Spinal cord (tissue), 10 donors: ENCODE data around the gene MAGED4. TPM values are rescaled to one million over a fixed set of nuclear protein-coding genes. Genes with fewer than 3 reads are reported as not detected.
"Not testable (repeated sequence)": the region's sequence is repeated elsewhere in the genome, so short reads cannot be mapped to it uniquely, and the experiment has no call there.

ENCODE experiments used
- DNase-seq, 6 donors: peaks; one replicate each; pipeline versions ENCODE4 v3.0.0 to v3.0.0-alpha.2; 2013 to 2015; ENCODE audit warnings: low spot score in 6 of 6, low read depth in 4 of 6
- H3K27ac ChIP-seq: one replicate; pipeline ENCODE4 v1.5.1; 2013; ENCODE audit warnings: low read depth, low read length, control low read depth
- H3K27me3 ChIP-seq: one replicate; pipeline ENCODE4 v1.6.1; 2013; ENCODE audit warnings: low read length; ENCODE audit not compliant: control insufficient read depth, insufficient read depth
- H3K36me3 ChIP-seq: one replicate; pipeline ENCODE4 v1.6.1; 2013; ENCODE audit warnings: low read length; ENCODE audit not compliant: control insufficient read depth, insufficient read depth
- H3K4me1 ChIP-seq: one replicate; pipeline ENCODE4 v1.6.1; 2013; ENCODE audit warnings: low read length; ENCODE audit not compliant: control insufficient read depth, insufficient read depth
- H3K4me3 ChIP-seq: one replicate; pipeline ENCODE4 v1.5.1; 2013; ENCODE audit warnings: low read depth, low read length, control low read depth
- H3K9me3 ChIP-seq: one replicate; pipeline ENCODE4 v1.6.1; 2013; ENCODE audit warnings: low read length; ENCODE audit not compliant: control insufficient read depth, insufficient read depth
- WGBS: methylation state at CpG from one replicate; pipeline ENCODE4 v1.1.5; 2013; ENCODE audit warnings: missing lambda C conversion rate; ENCODE audit not compliant: insufficient coverage; 5-methylcytosine and 5-hydroxymethylcytosine counted together
- long read RNA-seq, 4 donors: transcript quantifications; one replicate each; lab custom pipeline, GENCODE V29; 2026
- polyA plus RNA-seq, 2 donors: library from polyadenylated mRNA; unstranded; fragments of 120-200 nt; gene quantifications; one replicate each; pipeline ENCODE4 v1.2.1, GENCODE V29; 2013; ENCODE audit not compliant: insufficient read length in 2 of 2
- total RNA-seq, 2 donors: library from RNA; depleted of rRNA in 1 of 2; stranded (reverse); fragments of 120-200 nt in 1 of 2; fragments of >200 nt in 1 of 2; gene quantifications; one replicate each; pipeline versions ENCODE4 v1.2.3 to v1.2.4, GENCODE V29; 2013 to 2014
- donor health status: healthy.

The MAGED4 gene
- total RNA-seq: 10 to 100 TPM; 39.7 to 55.2 TPM
- polyA plus RNA-seq: 100 to 1,000 TPM; 231 to 268 TPM
- long read RNA-seq, donor 1, transcript MAGED4-204 (13 exons, 2,578 nt): major isoform, 10 of 148 reads
- long read RNA-seq, donor 1, partial matches to known transcripts: 113 of 148 reads
- long read RNA-seq, donor 1, other reads (novel, unspliced or antisense): 20 of 148 reads
- long read RNA-seq, donor 2, partial matches to known transcripts: 106 of 118 reads
- long read RNA-seq, donor 2, other reads (novel, unspliced or antisense): 11 of 118 reads
- long read RNA-seq, donor 3, partial matches to known transcripts: 78 of 79 reads
- long read RNA-seq, donor 3, other reads (novel, unspliced or antisense): 0 of 79 reads
- long read RNA-seq, donor 4, partial matches to known transcripts: 11 of 13 reads
- long read RNA-seq, donor 4, other reads (novel, unspliced or antisense): 0 of 13 reads

- not testable (repeated sequence) for H3K27ac ChIP-seq, H3K36me3 ChIP-seq, DNase-seq, H3K27me3 ChIP-seq, H3K9me3 ChIP-seq, H3K4me1 ChIP-seq, H3K4me3 ChIP-seq
- no CpG with 5 or more reads among the region's 40 CpGs for WGBS
Measured at GRCh38 chrX:52184440-52185077, at the start of gene MAGED4. Gene MAGED4 (plus strand): TSS chrX:52184888. CDS start chrX:52185923, 1,035 bp downstream.

GRCh38 chrX:52138830-52139544 lies 45.7 kb upstream of the MAGED4 start:
- Histone ChIP-seq H3K36me3 (no peaks in the 10 kb centered on the region), H3K27me3 (no peaks in the 10 kb centered on the region), H3K27ac (no peak overlapping the region), H3K4me3 (no peak overlapping the region), H3K4me1 (no peaks in the 10 kb centered on the region), H3K9me3 (no peaks in the 10 kb centered on the region)
- DNase-seq: no peak
- WGBS: 79% methylated on average over 2 of the region's 2 CpGs

DNA sequence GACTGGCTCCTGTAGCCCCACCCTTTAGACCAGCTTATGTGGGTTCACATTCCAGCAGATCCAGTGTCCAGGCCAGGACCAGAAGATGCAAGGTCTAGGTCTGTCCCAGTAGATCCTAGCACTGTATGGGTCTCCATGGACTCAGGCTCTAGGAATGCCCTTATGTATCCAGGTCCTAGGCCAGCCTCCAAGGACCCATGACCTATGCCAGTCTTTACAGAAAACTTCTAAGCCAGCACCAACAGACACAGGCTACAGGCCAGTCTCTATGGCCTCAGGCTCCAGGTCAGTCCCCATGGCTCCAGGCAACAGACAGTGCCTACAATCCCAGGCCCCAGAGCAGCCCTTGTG lies 45.2 kb upstream of the MAGED4 start:
- H3K4me1 ChIP-seq: no peaks in the 10 kb centered on the region
- H3K27me3 ChIP-seq: no peaks in the 10 kb centered on the region
- no peaks in the 10 kb centered on the region for H3K9me3 ChIP-seq
- DNase-seq: no peak
- H3K36me3 ChIP-seq: no peaks in the 10 kb centered on the region
- no peak overlapping the region for H3K4me3 ChIP-seq
- H3K27ac ChIP-seq: no peak overlapping the region

DNA sequence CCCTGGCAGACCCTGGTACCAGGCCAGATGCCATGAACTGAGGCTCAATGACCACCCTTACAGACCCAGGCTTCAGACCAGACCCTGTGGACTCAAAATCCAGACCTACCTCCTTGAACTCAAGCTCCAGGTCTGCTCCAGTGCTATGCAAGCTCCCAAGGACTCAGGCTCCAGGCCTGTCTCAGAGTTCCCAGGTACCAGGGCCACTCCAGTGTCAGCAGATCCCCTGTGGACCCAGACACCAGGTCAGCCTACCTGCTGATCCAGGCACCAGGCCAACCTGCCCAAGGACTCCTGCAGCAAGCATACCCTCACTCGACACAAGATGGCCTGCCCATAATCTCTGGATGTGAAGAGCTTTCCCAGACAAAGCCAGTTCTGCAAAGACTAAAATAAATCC lies 44.7 kb upstream of the MAGED4 start:
- no peaks in the 10 kb centered on the region for H3K27me3 ChIP-seq
- no peak overlapping the region for H3K4me3 ChIP-seq
- no CpG with 5 or more reads among the region's 1 CpG for WGBS
- H3K4me1 ChIP-seq: no peaks in the 10 kb centered on the region
- DNase-seq: no peak
- no peaks in the 10 kb centered on the region for H3K36me3 ChIP-seq
- H3K27ac ChIP-seq: no peak overlapping the region
- no peaks in the 10 kb centered on the region for H3K9me3 ChIP-seq

- H3K36me3 ChIP-seq, H3K4me3 ChIP-seq, H3K27ac ChIP-seq, H3K9me3 ChIP-seq, H3K27me3 ChIP-seq, H3K4me1 ChIP-seq, DNase-seq: not testable (repeated sequence)
- WGBS: 92% methylated on average over 10 of the region's 10 CpGs
Measured at GRCh38 chrX:52150667-52151066, 34.0 kb upstream of the MAGED4 start.

DNA sequence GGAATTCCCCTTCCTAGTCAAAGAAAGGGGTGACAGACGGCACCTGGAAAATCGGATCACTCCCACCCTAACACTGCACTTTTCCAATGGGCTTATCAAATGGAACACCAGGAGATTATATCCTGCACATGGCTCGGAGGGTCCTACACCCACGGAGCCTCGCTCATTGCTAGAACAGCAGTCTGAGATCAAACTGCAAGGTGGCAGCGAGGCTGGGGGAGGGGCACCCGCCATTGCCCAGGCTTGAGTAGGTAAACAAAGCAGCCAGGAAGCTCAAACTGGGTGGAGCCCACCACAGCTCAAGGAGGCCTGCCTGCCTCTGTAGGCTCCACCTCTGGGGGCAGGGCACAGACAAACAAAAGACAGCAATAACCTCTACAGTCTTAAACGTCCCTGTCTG lies 24.5 kb upstream of the MAGED4 start:
- not testable (repeated sequence) for H3K4me3 ChIP-seq, DNase-seq, H3K27ac ChIP-seq, H3K27me3 ChIP-seq, H3K4me1 ChIP-seq, H3K36me3 ChIP-seq, H3K9me3 ChIP-seq
- 97% methylated on average over 4 of the region's 8 CpGs for WGBS

DNA sequence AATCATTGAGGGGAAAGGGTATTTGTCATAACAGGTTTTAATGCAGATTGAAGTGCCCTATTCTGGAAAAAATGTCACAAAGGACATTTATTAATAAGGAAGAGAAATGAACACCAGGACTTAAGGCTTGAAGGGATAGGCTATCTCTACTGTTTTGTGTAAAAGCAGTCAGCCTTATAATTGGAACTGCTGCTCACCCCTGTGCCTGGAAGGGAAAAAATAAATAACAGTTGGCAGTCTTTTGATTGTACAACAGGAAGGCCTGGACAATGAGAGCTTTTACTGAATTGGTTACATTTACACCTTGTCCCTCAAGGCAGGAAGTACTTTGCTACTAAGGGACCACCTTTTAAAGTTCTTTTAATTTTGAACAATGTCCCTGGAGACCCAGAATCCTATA lies 17.8 kb upstream of the MAGED4 start:
- Histone ChIP-seq H3K36me3 (no peaks in the 10 kb centered on the region), H3K4me1 (no peaks in the 10 kb centered on the region), H3K27ac (no peak overlapping the region), H3K4me3 (no peak overlapping the region), H3K27me3 (no peaks in the 10 kb centered on the region), H3K9me3 (no peaks in the 10 kb centered on the region)
- DNase-seq: peak in 1 of 6 donors; percentile 4

GRCh38 chrX:52171055-52171454 lies 13.6 kb upstream of the MAGED4 start:
- WGBS: 75% methylated on average over 10 of the region's 10 CpGs
- DNase-seq, H3K27me3 ChIP-seq: not testable (repeated sequence)

GRCh38 chrX:52185078-52185453 lies 378 bp downstream of the MAGED4 start:
- DNase-seq, H3K9me3 ChIP-seq, H3K27ac ChIP-seq, H3K27me3 ChIP-seq, H3K4me1 ChIP-seq, H3K36me3 ChIP-seq, H3K4me3 ChIP-seq: not testable (repeated sequence)
- no CpG with 5 or more reads among the region's 18 CpGs for WGBS

More at GRCh38 chrX:52171055-52171454, 13.6 kb upstream of the MAGED4 start:
- not testable (repeated sequence) for H3K27ac ChIP-seq, H3K9me3 ChIP-seq, H3K4me1 ChIP-seq, H3K4me3 ChIP-seq, H3K36me3 ChIP-seq
